Activated gamma-delta T cell treated with anti-CD3 and anti-CD28 coated beads, Interleukin-2, amount 50 U/mL, for 16 hours (primary cell): ENCODE results near the gene ABCA6.
"Not testable (repeated sequence)": the region's sequence is repeated elsewhere in the genome, so short reads cannot be mapped to it uniquely, and the experiment has no call there.

Experiments
- DNase-seq: peaks from one replicate; pipeline ENCODE4 v3.0.0-alpha.2; 2020; ENCODE audit warnings: low read depth

The ABCA6 gene, protein sequence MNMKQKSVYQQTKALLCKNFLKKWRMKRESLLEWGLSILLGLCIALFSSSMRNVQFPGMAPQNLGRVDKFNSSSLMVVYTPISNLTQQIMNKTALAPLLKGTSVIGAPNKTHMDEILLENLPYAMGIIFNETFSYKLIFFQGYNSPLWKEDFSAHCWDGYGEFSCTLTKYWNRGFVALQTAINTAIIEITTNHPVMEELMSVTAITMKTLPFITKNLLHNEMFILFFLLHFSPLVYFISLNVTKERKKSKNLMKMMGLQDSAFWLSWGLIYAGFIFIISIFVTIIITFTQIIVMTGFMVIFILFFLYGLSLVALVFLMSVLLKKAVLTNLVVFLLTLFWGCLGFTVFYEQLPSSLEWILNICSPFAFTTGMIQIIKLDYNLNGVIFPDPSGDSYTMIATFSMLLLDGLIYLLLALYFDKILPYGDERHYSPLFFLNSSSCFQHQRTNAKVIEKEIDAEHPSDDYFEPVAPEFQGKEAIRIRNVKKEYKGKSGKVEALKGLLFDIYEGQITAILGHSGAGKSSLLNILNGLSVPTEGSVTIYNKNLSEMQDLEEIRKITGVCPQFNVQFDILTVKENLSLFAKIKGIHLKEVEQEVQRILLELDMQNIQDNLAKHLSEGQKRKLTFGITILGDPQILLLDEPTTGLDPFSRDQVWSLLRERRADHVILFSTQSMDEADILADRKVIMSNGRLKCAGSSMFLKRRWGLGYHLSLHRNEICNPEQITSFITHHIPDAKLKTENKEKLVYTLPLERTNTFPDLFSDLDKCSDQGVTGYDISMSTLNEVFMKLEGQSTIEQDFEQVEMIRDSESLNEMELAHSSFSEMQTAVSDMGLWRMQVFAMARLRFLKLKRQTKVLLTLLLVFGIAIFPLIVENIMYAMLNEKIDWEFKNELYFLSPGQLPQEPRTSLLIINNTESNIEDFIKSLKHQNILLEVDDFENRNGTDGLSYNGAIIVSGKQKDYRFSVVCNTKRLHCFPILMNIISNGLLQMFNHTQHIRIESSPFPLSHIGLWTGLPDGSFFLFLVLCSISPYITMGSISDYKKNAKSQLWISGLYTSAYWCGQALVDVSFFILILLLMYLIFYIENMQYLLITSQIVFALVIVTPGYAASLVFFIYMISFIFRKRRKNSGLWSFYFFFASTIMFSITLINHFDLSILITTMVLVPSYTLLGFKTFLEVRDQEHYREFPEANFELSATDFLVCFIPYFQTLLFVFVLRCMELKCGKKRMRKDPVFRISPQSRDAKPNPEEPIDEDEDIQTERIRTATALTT (N-terminal part only)

GRCh38 chr17:69141431-69142174 lies at the start of gene ABCA6:
Gene ABCA6, minus strand, starts transcription at chr17:69141895. Its CDS starts 1,192 bp downstream, at chr17:69140703.
- DNase-seq: no peak

GRCh38 chr17:69188796-69189195 lies 47.1 kb upstream of the ABCA6 start:
- no peak for DNase-seq

- DNase-seq: no peak
Measured at GRCh38 chr17:69188064-69188463, 46.4 kb upstream of the ABCA6 start.

DNA sequence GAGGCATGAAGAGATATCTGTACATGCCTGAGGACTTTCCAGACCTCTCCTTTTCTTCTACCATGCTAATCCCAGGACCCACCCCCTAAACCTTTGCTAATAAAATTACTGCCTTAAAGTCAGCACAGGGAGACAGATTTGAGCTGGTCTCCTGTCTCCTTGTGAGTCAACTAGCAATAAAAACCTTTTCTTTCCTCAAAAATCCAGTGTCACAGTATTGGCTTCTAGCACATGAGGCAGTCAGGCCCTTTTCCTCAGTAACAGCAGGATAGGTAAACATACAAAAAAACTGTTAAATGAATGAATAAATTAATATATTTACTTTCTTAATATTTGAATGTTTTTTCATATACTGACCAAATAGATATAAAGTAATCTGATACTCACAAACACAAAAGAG lies 45.6 kb upstream of the ABCA6 start:
- DNase-seq: no peak

DNA sequence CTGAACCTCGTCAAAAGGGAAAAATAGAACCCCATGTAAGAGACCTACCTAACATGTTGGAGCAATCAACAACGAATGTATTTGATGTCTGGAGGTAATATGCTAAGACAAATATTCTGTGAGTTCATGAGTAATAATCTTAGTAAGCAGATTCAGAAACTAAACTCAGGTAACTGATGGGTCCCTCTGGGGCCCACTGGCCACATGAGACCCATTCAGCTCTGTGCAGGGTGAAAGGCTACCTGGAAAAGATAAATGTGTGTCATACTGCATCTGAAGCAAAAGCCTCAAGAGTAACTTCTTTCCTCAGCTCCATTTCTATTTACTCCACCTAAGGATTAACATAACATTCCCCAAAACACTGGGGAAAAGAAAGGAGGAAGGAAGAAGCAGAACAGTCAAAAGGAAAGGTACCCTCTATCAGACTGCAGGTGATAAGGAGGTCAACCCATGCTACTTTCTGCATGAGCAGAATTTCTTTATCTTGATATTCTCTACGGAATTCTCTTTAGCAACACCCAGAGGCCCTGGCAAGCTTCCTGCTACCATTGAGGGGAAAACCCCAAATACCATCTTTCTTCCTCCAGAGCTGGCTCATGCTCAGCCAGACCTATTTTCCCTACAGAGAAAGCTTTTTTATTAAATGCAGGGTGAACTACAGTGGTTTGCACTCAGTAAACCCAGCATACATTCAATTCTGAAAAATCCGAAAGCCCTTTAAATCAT lies 37.7 kb upstream of the ABCA6 start:
- no peak for DNase-seq

GRCh38 chr17:69176457-69176795 lies 34.7 kb upstream of the ABCA6 start:
- DNase-seq: no peak

- DNase-seq: no peak
Measured at GRCh38 chr17:69175625-69176456, 34.1 kb upstream of the ABCA6 start.

DNA sequence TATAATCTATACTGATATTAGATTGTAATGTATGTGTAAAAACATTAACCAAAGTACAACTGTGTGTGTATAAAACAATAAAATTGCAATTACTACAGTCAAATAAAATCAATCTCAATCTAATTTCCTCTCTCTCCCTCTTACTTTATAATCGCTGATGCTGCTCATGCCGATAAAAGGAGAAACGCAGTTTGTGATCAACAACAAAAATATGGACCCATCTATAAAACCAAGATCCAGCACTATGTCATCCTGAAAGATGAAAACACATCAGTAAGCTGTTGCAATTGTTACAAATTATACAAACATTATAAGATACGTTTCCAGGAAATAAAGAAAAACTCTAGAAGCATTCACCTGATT lies 33.5 kb upstream of the ABCA6 start:
- no peak for DNase-seq

- no peak for DNase-seq
Measured at GRCh38 chr17:69173118-69173517, 31.4 kb upstream of the ABCA6 start.

GRCh38 chr17:69170377-69170776 lies 28.7 kb upstream of the ABCA6 start:
- DNase-seq: no peak

- not testable (repeated sequence) for DNase-seq
Measured at GRCh38 chr17:69168642-69169041, 26.9 kb upstream of the ABCA6 start.

DNA sequence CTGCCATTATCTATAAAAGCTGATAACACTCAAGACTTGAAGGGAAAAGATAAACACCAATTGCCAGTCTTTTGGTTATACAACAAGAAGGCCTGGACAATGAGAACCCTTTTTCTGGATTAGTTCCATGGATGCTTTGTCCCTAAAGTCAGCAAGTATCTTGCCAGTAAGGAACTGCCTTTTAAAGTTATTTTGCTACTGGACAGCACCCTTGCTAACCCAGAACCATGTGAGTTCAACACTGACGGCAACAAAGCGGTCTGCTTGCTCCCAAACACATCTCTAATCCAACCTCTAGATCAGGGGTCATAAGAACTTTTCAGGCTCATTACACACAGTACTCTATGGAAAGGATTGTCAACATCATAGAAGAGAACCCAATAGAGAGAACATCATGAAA lies 25.3 kb upstream of the ABCA6 start:
- DNase-seq: no peak

- no peak for DNase-seq
Measured at GRCh38 chr17:69164206-69164605, 22.5 kb upstream of the ABCA6 start.

- DNase-seq: no peak
Measured at GRCh38 chr17:69159418-69159817, 17.7 kb upstream of the ABCA6 start.

DNA sequence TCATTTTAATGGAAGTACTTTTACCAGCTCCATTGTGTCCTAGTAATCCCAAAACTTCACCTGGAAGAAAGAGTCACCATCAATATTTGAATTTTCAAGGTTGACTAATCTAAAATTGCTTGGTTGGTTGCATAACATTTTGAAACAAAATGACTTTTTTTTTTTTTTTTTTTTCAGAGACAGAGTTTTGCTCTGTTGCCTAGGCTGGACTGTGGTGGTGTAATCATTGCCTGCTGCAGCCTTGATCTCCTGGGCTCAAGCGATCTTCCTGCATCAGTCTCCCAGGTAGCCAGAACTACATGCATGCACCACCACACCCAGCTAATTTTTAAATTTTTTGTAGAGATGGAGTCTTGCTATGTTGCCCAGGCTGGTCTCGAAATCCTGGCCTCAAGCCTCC lies 12.6 kb upstream of the ABCA6 start:
- DNase-seq: no peak

DNA sequence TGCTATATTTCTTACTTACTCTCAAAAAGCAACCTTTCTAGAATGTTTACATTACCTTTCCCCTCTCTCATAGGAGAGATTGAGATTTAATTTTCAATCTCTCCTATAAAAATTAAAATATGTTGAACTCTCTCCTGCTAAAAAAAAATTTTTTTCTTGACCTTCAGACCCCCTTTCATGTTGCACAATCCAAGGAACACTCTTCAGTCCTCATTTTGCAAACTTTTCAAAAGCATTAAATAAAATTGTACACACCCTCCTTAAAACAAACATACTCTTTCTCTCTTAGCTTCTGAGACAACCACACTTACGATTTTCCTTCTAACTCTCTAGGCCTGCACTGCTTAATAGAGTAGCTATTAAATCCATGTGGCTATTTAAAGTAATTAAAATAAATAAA lies 8.6 kb upstream of the ABCA6 start:
- no peak for DNase-seq

DNA sequence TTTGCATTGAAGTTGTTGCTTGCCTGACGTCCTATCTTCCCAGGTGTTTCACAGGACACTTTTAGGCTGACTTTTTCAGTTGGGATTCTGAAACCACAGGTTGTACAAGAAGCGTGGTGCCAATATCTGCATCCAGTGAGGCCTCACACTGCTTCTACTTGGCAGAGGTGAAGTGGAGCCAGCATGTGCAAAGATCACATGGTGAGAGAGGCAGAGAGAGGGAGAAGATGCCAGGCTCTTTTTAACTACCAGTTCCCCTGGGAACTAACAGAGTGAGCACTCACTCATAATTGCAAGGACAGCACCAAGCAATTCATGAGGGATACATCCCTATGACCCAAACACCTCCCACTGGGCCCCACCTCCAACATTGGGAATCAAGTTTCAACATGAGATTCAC lies 5.8 kb upstream of the ABCA6 start:
- DNase-seq: no peak

DNA sequence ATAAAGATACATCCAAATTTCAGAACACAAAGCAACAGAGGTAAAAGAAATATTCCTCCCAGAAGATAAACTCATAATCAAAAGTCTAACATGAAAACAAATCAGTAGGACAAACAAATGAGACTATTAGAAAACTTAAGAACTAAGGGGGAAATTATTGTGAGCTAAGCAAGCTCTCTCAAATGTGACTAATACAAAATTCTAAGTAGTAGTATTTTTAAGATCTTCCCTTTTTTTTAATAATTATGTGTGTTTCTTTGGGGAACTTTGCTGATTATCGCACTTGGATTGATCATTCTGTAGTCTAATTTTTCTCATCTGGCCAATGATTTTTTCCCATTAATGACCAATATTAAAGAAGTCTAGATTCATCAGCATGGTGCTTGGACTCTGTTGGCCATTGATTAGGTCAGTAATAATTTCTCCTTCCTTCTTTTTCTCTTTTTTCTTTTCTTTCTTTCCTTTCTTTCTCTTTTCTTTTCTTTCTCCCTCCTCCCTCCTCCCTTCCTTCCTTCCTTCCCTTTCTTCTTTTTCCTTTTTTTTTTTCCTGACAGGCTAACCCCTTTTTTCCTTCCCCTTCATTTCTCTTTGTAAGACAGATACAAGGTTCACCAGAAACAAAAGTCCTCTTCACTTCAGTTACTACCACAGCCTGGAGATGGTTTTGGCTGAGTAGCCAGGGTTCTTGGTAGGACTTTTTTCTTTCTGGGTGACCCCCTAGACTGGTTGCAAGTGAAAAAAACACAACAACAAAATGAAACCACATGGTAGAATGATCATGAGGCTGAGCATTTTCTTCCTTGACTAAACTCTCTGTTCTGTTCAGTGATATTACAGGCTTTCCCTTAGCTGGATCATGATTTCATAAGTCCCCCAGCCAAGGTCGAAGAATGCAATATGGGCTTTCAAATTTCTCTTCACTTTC lies 2.9 kb upstream of the ABCA6 start:
- no peak for DNase-seq

- DNase-seq: no peak
Measured at GRCh38 chr17:69143683-69144231, 2.1 kb upstream of the ABCA6 start.
